Measurements from ENCODE around the gene CLEC1B.
"Not testable (repeated sequence)": the region's sequence is repeated elsewhere in the genome, so short reads cannot be mapped to it uniquely, and the experiment has no call there.

The CLEC1B gene

DNA sequence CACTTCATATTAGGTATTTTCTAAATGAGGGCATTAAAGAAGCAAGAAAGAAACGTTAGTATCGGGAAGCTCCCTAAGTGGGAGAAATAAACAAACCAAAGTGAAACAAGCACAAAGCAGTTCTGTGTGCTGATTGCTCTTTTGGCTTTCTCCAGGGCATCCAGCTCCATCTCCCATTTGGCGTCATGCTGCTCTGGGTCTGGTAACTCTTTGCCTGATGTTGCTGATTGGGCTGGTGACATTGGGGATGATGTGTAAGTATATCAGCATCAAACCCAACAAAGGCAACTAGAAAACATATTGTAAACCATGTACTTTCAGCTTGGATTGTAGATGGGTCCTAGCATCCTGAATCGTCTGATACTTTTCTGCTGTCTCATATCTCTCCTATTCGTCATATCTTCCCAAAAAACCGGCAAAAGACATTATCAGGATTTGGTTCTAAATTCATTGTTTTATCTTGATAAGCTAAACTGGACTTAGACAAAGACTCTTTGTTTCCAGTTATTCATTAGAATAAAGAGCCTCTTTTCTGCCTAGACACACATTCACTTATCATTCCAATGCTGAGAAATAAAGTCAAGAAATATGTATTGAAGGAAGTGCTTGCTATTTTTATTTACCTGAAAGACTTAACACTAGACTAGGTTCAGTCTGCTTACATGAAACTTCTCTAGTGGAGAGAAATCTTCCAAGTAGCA lies 13.9 kb upstream of the CLEC1B start:
- no peak for DNase-seq (ENCODE audit: low spot score in 2 of 2)
- H3K4me1 Mint-ChIP-seq: no peaks in the 10 kb centered on the region
- peaks cover 12% of the 10 kb centered on the region for H3K27me3 Mint-ChIP-seq
- H3K9me3 Mint-ChIP-seq: no peaks in the 10 kb centered on the region
- no peaks in the 10 kb centered on the region for H3K36me3 Mint-ChIP-seq
- ATAC-seq (ENCODE audit: low read depth): no peak
- no peak overlapping the region for H3K4me3 Mint-ChIP-seq
- H3K27ac Mint-ChIP-seq: no peak overlapping the region

DNA sequence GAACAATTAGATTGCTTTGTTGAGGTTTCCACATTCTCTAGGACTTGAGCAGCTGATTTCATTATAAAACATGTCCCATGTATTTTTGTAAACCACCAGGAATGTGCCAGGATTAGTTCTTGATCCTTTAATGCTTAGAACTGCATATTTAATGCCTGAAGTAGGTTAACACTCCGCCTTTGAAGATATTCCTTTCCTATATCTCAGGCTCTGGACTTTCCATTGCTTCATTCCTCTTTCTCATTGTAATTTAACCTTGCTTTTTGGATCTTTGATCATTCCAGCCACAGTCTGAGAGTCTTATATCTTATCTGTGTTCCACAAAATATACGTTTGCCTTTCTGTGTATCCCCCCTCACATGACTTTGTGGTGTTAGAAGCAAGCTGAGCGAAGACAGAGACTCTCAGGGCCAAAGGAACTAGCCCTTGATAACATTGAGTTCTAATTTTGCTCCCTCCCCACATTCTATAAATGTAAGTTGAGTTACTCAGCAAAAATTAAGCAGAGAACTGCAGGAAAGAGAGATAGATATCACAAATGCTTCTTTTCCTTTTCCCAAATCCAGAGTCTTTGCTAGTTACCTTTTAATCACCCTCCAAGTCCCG lies 2.4 kb upstream of the CLEC1B start:
- no peak for ATAC-seq (ENCODE audit: low read depth)
- H3K27me3 Mint-ChIP-seq: peaks cover 13% of the 10 kb centered on the region

DNA sequence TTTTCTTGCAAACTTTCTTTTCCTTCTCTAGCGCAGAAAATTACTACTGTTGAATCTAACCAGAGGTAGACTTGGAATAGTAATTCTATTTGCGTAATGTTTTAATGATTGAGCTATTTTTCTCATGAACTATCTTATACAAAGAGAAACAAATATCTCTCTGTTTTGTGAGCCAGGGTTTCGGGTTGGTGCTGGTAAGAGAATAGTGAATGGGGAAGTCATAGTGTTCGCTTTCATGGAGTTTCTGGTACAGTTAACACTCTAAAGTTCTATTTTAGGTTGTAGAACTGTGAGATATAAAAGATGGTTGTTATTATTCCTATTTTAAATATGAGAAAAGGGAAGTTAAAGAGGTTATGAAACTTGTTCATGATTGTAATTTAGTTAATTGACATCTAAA lies 6.6 kb downstream of the CLEC1B start:
- ATAC-seq (ENCODE audit: low read depth) (peak; percentile 51), DNase-seq (ENCODE audit: low spot score in 2 of 2) (no peak)
- H3K27ac Mint-ChIP-seq: no peak overlapping the region
- H3K4me1 Mint-ChIP-seq: peaks cover 3% of the 10 kb centered on the region
- no peaks in the 10 kb centered on the region for H3K9me3 Mint-ChIP-seq
- no peaks in the 10 kb centered on the region for H3K36me3 Mint-ChIP-seq
- no peak overlapping the region for H3K4me3 Mint-ChIP-seq
- peaks cover 17% of the 10 kb centered on the region for H3K27me3 Mint-ChIP-seq

More for the DNA sequence above, 2.4 kb upstream of the CLEC1B start:
- DNase-seq (ENCODE audit: low spot score in 2 of 2): no peak
- H3K27ac Mint-ChIP-seq: no peak overlapping the region
- no peaks in the 10 kb centered on the region for H3K4me1 Mint-ChIP-seq
- H3K36me3 Mint-ChIP-seq: no peaks in the 10 kb centered on the region
- H3K4me3 Mint-ChIP-seq: no peak overlapping the region
- no peaks in the 10 kb centered on the region for H3K9me3 Mint-ChIP-seq

GRCh38 chr12:9991876-9992275 lies 7.0 kb downstream of the CLEC1B start:
- Mint-ChIP-seq H3K27me3 (peaks cover 17% of the 10 kb centered on the region), H3K27ac (no peak overlapping the region), H3K9me3 (no peaks in the 10 kb centered on the region), H3K4me1 (peaks cover 3% of the 10 kb centered on the region), H3K36me3 (no peaks in the 10 kb centered on the region), H3K4me3 (no peak overlapping the region)
- ATAC-seq (ENCODE audit: low read depth): no peak
- no peak for DNase-seq (ENCODE audit: low spot score in 2 of 2)

- peaks cover 9% of the 10 kb centered on the region for H3K27me3 Mint-ChIP-seq
- no peak overlapping the region for H3K4me3 Mint-ChIP-seq
- no peak overlapping the region for H3K27ac Mint-ChIP-seq
- peaks cover 2% of the 10 kb centered on the region for H3K9me3 Mint-ChIP-seq
- no peak for DNase-seq (ENCODE audit: low spot score in 2 of 2)
- peaks cover 7% of the 10 kb centered on the region for H3K36me3 Mint-ChIP-seq
- H3K4me1 Mint-ChIP-seq: no peaks in the 10 kb centered on the region
- ATAC-seq (ENCODE audit: low read depth): no peak
Observed at GRCh38 chr12:9980126-9980525, 18.8 kb downstream of the CLEC1B start.

- ATAC-seq (ENCODE audit: low read depth): no peak
- H3K27me3 Mint-ChIP-seq: peaks cover 16% of the 10 kb centered on the region
- peaks cover 2% of the 10 kb centered on the region for H3K9me3 Mint-ChIP-seq
- H3K4me1 Mint-ChIP-seq: no peaks in the 10 kb centered on the region
- no peak overlapping the region for H3K27ac Mint-ChIP-seq
- H3K36me3 Mint-ChIP-seq: peaks cover 11% of the 10 kb centered on the region
- no peak for DNase-seq (ENCODE audit: low spot score in 2 of 2)
- H3K4me3 Mint-ChIP-seq: no peak overlapping the region
Observed at GRCh38 chr12:9977916-9978315, 21.0 kb downstream of the CLEC1B start.

GRCh38 chr12:9976626-9977025 lies 22.3 kb downstream of the CLEC1B start:
- DNase-seq (ENCODE audit: low spot score in 2 of 2); H3K4me3 Mint-ChIP-seq; H3K9me3 Mint-ChIP-seq; ATAC-seq (ENCODE audit: low read depth); H3K27ac Mint-ChIP-seq; H3K4me1 Mint-ChIP-seq: not testable (repeated sequence)
- H3K27me3 Mint-ChIP-seq: peaks cover 16% of the 10 kb centered on the region
- peaks cover 11% of the 10 kb centered on the region for H3K36me3 Mint-ChIP-seq

GRCh38 chr12:9975614-9976013 lies 23.3 kb downstream of the CLEC1B start:
- Mint-ChIP-seq H3K4me1 (peaks cover 4% of the 10 kb centered on the region), H3K27ac (no peak overlapping the region), H3K27me3 (peaks cover 16% of the 10 kb centered on the region), H3K36me3 (peaks cover 11% of the 10 kb centered on the region), H3K9me3 (peaks cover 2% of the 10 kb centered on the region), H3K4me3 (no peak overlapping the region)
- ATAC-seq (ENCODE audit: low read depth) (no peak), DNase-seq (ENCODE audit: low spot score in 2 of 2) (no peak)

GRCh38 chr12:9974731-9975130 lies 24.2 kb downstream of the CLEC1B start:
- H3K36me3 Mint-ChIP-seq: peaks cover 11% of the 10 kb centered on the region
- not testable (repeated sequence) for ATAC-seq (ENCODE audit: low read depth); DNase-seq (ENCODE audit: low spot score in 2 of 2); H3K27ac Mint-ChIP-seq; H3K4me1 Mint-ChIP-seq; H3K4me3 Mint-ChIP-seq; H3K9me3 Mint-ChIP-seq
- H3K27me3 Mint-ChIP-seq: peaks cover 16% of the 10 kb centered on the region

- Mint-ChIP-seq H3K4me1 (peaks cover 4% of the 10 kb centered on the region), H3K4me3 (no peak overlapping the region), H3K9me3 (peaks cover 2% of the 10 kb centered on the region), H3K27ac (no peak overlapping the region), H3K27me3 (peaks cover 16% of the 10 kb centered on the region), H3K36me3 (peaks cover 11% of the 10 kb centered on the region)
- ATAC-seq (ENCODE audit: low read depth) (no peak), DNase-seq (ENCODE audit: low spot score in 2 of 2) (no peak)
Observed at GRCh38 chr12:9973949-9974348, 25.0 kb downstream of the CLEC1B start.

- peaks cover 14% of the 10 kb centered on the region for H3K36me3 Mint-ChIP-seq
- H3K27me3 Mint-ChIP-seq: peaks cover 13% of the 10 kb centered on the region
- H3K4me1 Mint-ChIP-seq: peaks cover 4% of the 10 kb centered on the region
- DNase-seq (ENCODE audit: low spot score in 2 of 2): no peak
- no peak within 1 kb of the TSS for H3K27ac Mint-ChIP-seq
- H3K9me3 Mint-ChIP-seq: peaks cover 9% of the 10 kb centered on the region
- ATAC-seq (ENCODE audit: low read depth): no peak
- no peak within 1 kb of the TSS for H3K4me3 Mint-ChIP-seq
Observed at GRCh38 chr12:9971181-9971580, 27.7 kb downstream of the CLEC1B start, which contains the start of gene CLEC12A. CLEC12A (plus strand) TSS chr12:9971409; CDS start chr12:9971597, 188 bp downstream.

GRCh38 chr12:9969673-9970072 lies 29.2 kb downstream of the CLEC1B start:
- no peak for DNase-seq (ENCODE audit: low spot score in 2 of 2)
- Mint-ChIP-seq H3K9me3 (peaks cover 9% of the 10 kb centered on the region), H3K27me3 (peaks cover 11% of the 10 kb centered on the region), H3K4me1 (peaks cover 4% of the 10 kb centered on the region), H3K27ac (no peak overlapping the region), H3K36me3 (peaks cover 7% of the 10 kb centered on the region), H3K4me3 (no peak overlapping the region)
- no peak for ATAC-seq (ENCODE audit: low read depth)

- DNase-seq (ENCODE audit: low spot score in 2 of 2): no peak
- H3K27me3 Mint-ChIP-seq: peaks cover 1% of the 10 kb centered on the region
- H3K9me3 Mint-ChIP-seq: peaks cover 5% of the 10 kb centered on the region
- H3K27ac Mint-ChIP-seq: no peak overlapping the region
- H3K36me3 Mint-ChIP-seq: peaks cover 2% of the 10 kb centered on the region
- ATAC-seq (ENCODE audit: low read depth): no peak
- H3K4me1 Mint-ChIP-seq: peaks cover 28% of the 10 kb centered on the region
- no peak overlapping the region for H3K4me3 Mint-ChIP-seq
Observed at GRCh38 chr12:9961901-9962300, 37.0 kb downstream of the CLEC1B start.

GRCh38 chr12:9961106-9961505 lies 37.8 kb downstream of the CLEC1B start:
- Mint-ChIP-seq H3K27ac (no peak overlapping the region), H3K36me3 (no peaks in the 10 kb centered on the region), H3K27me3 (no peaks in the 10 kb centered on the region), H3K9me3 (no peaks in the 10 kb centered on the region), H3K4me3 (peak overlapping the region; percentile 25), H3K4me1 (peaks cover 29% of the 10 kb centered on the region)
- peak; percentile 50 for ATAC-seq (ENCODE audit: low read depth)
- no peak for DNase-seq (ENCODE audit: low spot score in 2 of 2)

GRCh38 chr12:9960590-9960989 lies 38.3 kb downstream of the CLEC1B start:
- DNase-seq (ENCODE audit: low spot score in 2 of 2) (no peak), ATAC-seq (ENCODE audit: low read depth) (peak; percentile 45)
- no peaks in the 10 kb centered on the region for H3K36me3 Mint-ChIP-seq
- H3K27me3 Mint-ChIP-seq: no peaks in the 10 kb centered on the region
- peaks cover 29% of the 10 kb centered on the region for H3K4me1 Mint-ChIP-seq
- H3K9me3 Mint-ChIP-seq: no peaks in the 10 kb centered on the region
- H3K4me3 Mint-ChIP-seq: peak overlapping the region; percentile 25
- H3K27ac Mint-ChIP-seq: no peak overlapping the region
